Cardiac fibroblast (primary cell): Measurements from ENCODE around the gene PRKG1.

Source experiments
- DNase-seq, 2 donors: peaks; one replicate each; pipeline versions ENCODE4 v3.0.0 to v3.0.0-alpha.2; 2010; ENCODE audit warnings: low read depth in 2 of 2
- H3K4me3 ChIP-seq, 2 donors: replicated peaks in 1 of 2; 1 replicate in 1 of 2; 2 replicates in 1 of 2; pipeline ENCODE4 v1.5.1; 2011; ENCODE audit warnings: low read depth in 2 of 2, low read length in 2 of 2, mild to moderate bottlenecking in 2 of 2, moderate library complexity in 1 of 2
- TF ChIP-seq, protein P1 (sequence below): IDR thresholded peaks from one replicate; pipeline ENCODE4 v1.5.1; 2011; ENCODE audit warnings: low read depth, mild to moderate bottlenecking, low read length, inconsistent platforms

Gene PRKG1

DNA sequence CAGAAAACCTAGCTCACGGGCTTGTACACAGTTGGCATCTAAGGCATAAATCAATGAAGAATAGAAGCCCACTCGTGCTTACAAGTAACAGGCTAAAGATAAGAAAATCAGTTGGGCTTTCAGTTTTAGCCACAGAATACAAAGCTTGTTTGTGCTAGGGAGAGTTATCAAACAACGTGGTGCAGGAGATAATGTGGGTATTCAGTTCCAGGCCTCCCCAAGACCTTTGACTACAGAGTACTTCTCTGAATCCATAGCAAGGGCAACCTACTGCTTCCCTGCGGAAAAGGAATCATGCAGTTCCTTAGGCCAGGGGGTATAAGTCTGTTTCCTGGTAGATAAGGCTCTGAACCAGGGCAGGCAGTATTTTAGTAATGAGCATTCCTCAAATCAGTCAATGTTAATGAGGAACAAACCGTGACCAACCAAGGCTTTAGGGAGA is 844.6 kb downstream of the PRKG1 start:
- no peak overlapping the region for H3K4me3 ChIP-seq
- DNase-seq, result peak in 1 of 2 donors; percentile 28
- TF ChIP-seq, protein P1, sequence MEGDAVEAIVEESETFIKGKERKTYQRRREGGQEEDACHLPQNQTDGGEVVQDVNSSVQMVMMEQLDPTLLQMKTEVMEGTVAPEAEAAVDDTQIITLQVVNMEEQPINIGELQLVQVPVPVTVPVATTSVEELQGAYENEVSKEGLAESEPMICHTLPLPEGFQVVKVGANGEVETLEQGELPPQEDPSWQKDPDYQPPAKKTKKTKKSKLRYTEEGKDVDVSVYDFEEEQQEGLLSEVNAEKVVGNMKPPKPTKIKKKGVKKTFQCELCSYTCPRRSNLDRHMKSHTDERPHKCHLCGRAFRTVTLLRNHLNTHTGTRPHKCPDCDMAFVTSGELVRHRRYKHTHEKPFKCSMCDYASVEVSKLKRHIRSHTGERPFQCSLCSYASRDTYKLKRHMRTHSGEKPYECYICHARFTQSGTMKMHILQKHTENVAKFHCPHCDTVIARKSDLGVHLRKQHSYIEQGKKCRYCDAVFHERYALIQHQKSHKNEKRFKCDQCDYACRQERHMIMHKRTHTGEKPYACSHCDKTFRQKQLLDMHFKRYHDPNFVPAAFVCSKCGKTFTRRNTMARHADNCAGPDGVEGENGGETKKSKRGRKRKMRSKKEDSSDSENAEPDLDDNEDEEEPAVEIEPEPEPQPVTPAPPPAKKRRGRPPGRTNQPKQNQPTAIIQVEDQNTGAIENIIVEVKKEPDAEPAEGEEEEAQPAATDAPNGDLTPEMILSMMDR, result no peak

DNA sequence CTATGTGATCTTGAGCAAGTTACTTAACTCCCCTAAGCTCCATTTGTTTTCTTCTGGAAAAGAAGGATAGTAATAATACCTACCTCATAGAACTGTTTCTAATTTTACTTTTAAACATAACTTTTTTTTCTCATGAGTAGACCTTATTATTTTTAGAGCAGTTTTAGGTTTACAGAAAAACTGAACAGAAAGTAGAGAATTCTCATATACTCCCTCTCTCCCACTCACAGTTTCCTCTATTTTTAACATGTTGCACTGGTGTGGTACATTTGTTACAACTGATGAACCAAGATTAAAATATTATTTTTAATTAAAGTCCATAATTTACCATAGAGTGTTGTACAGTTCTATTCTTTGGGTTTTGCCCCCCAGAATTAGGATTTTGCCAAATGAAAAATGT is 846.4 kb downstream of the PRKG1 start:
- DNase-seq, result no peak
- no peak overlapping the region for H3K4me3 ChIP-seq
- TF ChIP-seq, protein P1, result no peak

DNA sequence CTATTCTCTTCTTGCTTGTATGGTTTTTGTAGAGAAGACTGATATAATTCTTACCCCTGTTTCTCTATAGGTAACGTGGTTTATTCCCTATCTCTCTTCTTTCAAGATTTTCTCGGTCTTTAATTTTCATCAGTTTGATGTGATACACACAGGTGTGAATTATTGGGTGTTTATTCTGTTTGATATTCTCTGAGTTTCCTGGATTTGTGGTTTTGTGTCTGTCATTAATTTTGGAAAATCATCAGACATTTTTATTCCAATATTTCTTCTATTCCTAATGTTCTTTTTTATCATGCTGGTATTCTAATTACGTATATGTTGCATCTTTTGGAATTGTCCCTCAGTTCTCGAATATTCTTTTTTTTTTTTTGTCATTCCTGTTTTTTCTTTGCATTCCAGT is 850.1 kb downstream of the PRKG1 start:
- H3K4me3 ChIP-seq, result no peak overlapping the region
- TF ChIP-seq, protein P1, result no peak
- DNase-seq, result no peak

DNA sequence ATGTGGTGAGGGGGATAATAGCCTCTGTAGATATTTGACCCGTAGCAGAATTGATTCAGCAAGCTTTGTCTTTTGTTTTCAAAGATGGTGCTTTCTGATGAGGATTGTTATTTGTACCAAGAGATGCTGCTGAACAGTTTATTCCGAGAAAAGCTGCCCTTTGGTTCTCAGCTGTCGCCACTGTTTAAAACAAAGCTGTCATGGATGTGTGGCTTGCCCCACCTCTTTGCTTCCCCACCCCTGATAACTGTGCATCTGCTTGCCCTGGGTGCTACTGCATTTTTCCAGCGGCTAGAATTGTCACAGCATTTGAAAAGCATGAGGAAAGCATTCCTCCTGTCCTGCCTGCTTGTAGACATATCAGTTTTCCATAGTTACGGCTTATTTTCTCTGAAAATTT is 852.0 kb downstream of the PRKG1 start:
- no peak overlapping the region for H3K4me3 ChIP-seq
- TF ChIP-seq, protein P1, result no peak
- DNase-seq, result no peak

DNA sequence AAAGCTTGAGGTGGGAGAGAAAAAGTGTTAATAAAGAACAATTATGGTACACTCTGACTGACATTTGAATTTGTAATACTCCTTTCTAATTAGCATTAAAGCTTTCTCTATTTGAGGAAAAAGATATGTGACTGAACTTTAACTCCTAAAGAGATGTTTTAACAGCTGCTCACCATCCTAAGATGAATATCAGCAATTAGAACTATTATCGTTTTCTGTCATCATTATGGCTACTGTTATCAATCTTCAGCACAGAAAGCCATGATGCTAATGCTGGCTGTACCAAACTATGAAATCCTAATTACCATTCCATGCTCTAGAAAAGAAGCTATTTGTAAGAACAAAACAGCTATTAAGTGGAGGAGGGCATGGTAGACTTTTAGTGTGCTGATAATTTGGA is 853.9 kb downstream of the PRKG1 start:
- TF ChIP-seq, protein P1, result no peak
- H3K4me3 ChIP-seq, result no peak overlapping the region
- DNase-seq, result no peak

DNA sequence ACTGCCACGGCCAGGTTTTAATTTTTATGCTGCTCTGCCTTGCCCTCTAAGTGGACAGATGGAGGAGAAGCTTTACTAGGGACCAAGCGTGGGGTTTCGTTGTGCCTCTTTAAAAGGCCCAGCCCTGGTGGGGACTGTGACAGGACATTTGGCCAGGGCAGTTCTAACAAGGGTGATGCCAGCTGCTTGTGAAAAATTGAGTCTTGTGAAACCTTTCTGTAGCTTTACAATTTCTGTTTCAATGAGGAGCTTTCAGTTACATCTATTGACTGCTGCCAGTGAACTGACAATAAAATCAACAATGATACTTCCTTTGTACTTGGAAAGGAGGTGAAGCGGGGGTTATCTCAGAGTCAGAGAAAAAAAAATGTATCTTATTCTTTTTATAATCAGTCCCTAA is 858.2 kb downstream of the PRKG1 start:
- TF ChIP-seq, protein P1, result no peak
- no peak overlapping the region for H3K4me3 ChIP-seq

DNA sequence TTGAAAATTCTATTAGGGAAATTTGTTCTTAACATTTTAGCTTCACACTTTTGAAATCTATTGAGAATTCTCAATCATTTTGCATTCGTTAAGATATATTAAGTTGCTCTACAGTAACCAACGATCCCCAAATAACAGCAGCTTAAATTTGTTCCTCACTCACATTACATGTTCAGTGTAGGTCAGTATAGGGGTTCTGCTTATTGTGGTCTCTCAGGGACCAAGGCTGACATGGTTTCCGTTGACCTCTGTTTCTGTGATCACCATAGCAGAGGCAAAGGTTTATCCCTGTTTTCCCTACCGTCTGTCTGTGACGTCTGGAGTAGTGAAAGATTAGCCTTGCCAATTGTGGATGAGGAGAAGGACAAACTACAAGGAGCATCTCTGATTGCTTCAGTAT is 860.1 kb downstream of the PRKG1 start:
- TF ChIP-seq, protein P1, result no peak
- DNase-seq, result no peak
- no peak overlapping the region for H3K4me3 ChIP-seq

More for the DNA sequence above, 858.2 kb downstream of the PRKG1 start:
- no peak for DNase-seq
